Caco-2 (cell line): ENCODE results near the gene IRF1. TPM values are rescaled to one million over a fixed set of nuclear protein-coding genes. Genes with fewer than 3 reads are reported as not detected.

Experiments used
- BruUV-seq: library from RNA; stranded (reverse); fragments of 400-500 nt; replicated peaks from 2 replicates; lab custom pipeline; 2021; lab: Mats Ljungman, UMichigan
- CTCF ChIA-PET: fragments of 300-600 bp; sonication (Branson Sonifier 250); formaldehyde crosslinking; loops from one replicate; lab custom pipeline; 2022; ENCODE audit warnings: antibody characterized with exemption; lab: Charles Lee
- POLR2A ChIA-PET: fragments of 300-600 bp; sonication (Branson Sonifier 250); formaldehyde crosslinking; loops from one replicate; lab custom pipeline; 2022; ENCODE audit warnings: antibody characterized with exemption; lab: Charles Lee
- DNase-seq, 2 experiments: peaks; one replicate each; pipeline versions ENCODE4 v3.0.0 to v3.0.0-alpha.2; 2020 to 2022
- H3K27me3 ChIP-seq: replicated peaks from 2 replicates; pipeline ENCODE4 v1.6.0; 2011; ENCODE audit warnings: low read length; ENCODE audit not compliant: control insufficient read depth, insufficient read depth
- H3K36me3 ChIP-seq: 2 replicates; pipeline ENCODE4 v1.5.1; 2011; ENCODE audit warnings: low read length; ENCODE audit not compliant: control insufficient read depth, insufficient read depth
- H3K4me1 ChIP-seq: fragments of 250-450 bp; sonication (Bioruptor Pico); 2 replicates; pipeline ENCODE4 v1.5.1; 2020; ENCODE audit warnings: mild to moderate bottlenecking
- H3K4me3 ChIP-seq: 2 replicates; pipeline ENCODE4 v1.5.1; 2011; ENCODE audit warnings: low read depth, mild to moderate bottlenecking, control low read depth, low read length
- H3K9me3 ChIP-seq: fragments of 250-450 bp; sonication (Bioruptor Pico); 2 replicates; pipeline ENCODE4 v1.5.1; 2020; ENCODE audit warnings: mild to moderate bottlenecking, moderate library complexity
- H3K27ac Mint-ChIP-seq: one replicate; pipeline ENCODE4 v1.8.0; 2022; ENCODE audit warnings: mixed read lengths; ENCODE audit not compliant: unreplicated experiment
- H3K27me3 Mint-ChIP-seq: one replicate; pipeline ENCODE4 v1.8.0; 2022; ENCODE audit warnings: mixed read lengths; ENCODE audit not compliant: insufficient read depth, unreplicated experiment
- H3K36me3 Mint-ChIP-seq: one replicate; pipeline ENCODE4 v1.8.0; 2022; ENCODE audit warnings: mild to moderate bottlenecking, mixed read lengths; ENCODE audit not compliant: insufficient read depth, unreplicated experiment
- H3K4me1 Mint-ChIP-seq: one replicate; pipeline ENCODE4 v1.8.0; 2022; ENCODE audit warnings: low read depth, mixed read lengths; ENCODE audit not compliant: unreplicated experiment
- H3K4me3 Mint-ChIP-seq: one replicate; pipeline ENCODE4 v1.8.0; 2022; ENCODE audit warnings: mild to moderate bottlenecking, moderate library complexity, mixed read lengths; ENCODE audit not compliant: unreplicated experiment
- H3K9me3 Mint-ChIP-seq: one replicate; pipeline ENCODE4 v1.8.0; 2022; ENCODE audit warnings: mixed read lengths; ENCODE audit not compliant: unreplicated experiment
- CTCF ChIP-seq, 2 experiments: fragments of 200-600 bp in 1 of 2; IDR thresholded peaks; 1 replicate in 1 of 2; 2 replicates in 1 of 2; pipeline versions ENCODE4 v1.5.1 to v1.8.0; 2011 to 2022; ENCODE audit warnings: antibody characterized with exemption in 1 of 2, control low read depth in 1 of 2, inconsistent platforms in 1 of 2, low read depth in 1 of 2, low read length in 1 of 2, mild to moderate bottlenecking in 1 of 2, moderate library complexity in 1 of 2; ENCODE audit not compliant: insufficient read depth in 1 of 2, severe bottlenecking in 1 of 2, unreplicated experiment in 1 of 2
- intact Hi-C: fragments of 100-400 bp; cut with micrococcal nuclease; formaldehyde crosslinking; loops from one replicate; pipeline ENCODE4 v1.10.0; 2022; ENCODE audit not compliant: unreplicated experiment
- total RNA-seq: library from RNA; stranded (reverse); gene quantifications from 2 replicates; pipeline ENCODE4 v1.2.3, GENCODE V29; 2022

The IRF1 gene
- total RNA-seq, 1 experiment from 2014 or later = 16.8 TPM

- Histone ChIP-seq H3K36me3 (no peaks in the 10 kb centered on the region), H3K9me3 (no peaks in the 10 kb centered on the region), H3K4me3 (no peak overlapping the region), H3K27me3 (no peaks in the 10 kb centered on the region), H3K4me1 (peaks cover 22% of the 10 kb centered on the region)
- POLR2A ChIA-PET = no interaction called here
- no peak for TF ChIP-seq CTCF (IDR thresholded peaks at IDR 0.05; ENCODE audit: insufficient read depth in 1 of 2, low read depth in 1 of 2, low read length in 1 of 2, severe bottlenecking in 1 of 2, unreplicated experiment in 1 of 2)
- no TSS peak for BruUV-seq
- intact Hi-C loops = no loop called here
- Mint-ChIP-seq H3K9me3 (no peaks in the 10 kb centered on the region), H3K4me1 (peaks cover 30% of the 10 kb centered on the region), H3K27me3 (no peaks in the 10 kb centered on the region), H3K27ac (no peak overlapping the region), H3K36me3 (no peaks in the 10 kb centered on the region), H3K4me3 (no peak overlapping the region)
- CTCF ChIA-PET = no interaction called here
- no peak for DNase-seq
These were observed 55.9 kb downstream of the IRF1 start for GRCh38 chr5:132434416-132435286.

GRCh38 chr5:132433141-132433540 lies 57.4 kb downstream of the IRF1 start:
- Mint-ChIP-seq H3K4me1 (peaks cover 46% of the 10 kb centered on the region), H3K27me3 (no peaks in the 10 kb centered on the region), H3K27ac (no peak overlapping the region), H3K9me3 (no peaks in the 10 kb centered on the region), H3K4me3 (no peak overlapping the region), H3K36me3 (no peaks in the 10 kb centered on the region)
- H3K36me3 ChIP-seq = no peaks in the 10 kb centered on the region
- no peak for TF ChIP-seq CTCF (IDR thresholded peaks at IDR 0.05; ENCODE audit: insufficient read depth in 1 of 2, low read depth in 1 of 2, low read length in 1 of 2, severe bottlenecking in 1 of 2, unreplicated experiment in 1 of 2)
- intact Hi-C loops = no loop called here
- peaks cover 36% of the 10 kb centered on the region for H3K4me1 ChIP-seq
- no peaks in the 10 kb centered on the region for H3K9me3 ChIP-seq
- DNase-seq = no peak
- H3K27me3 ChIP-seq = no peaks in the 10 kb centered on the region
- no TSS peak for BruUV-seq
- POLR2A ChIA-PET = no interaction called here
- H3K4me3 ChIP-seq = no peak overlapping the region
- CTCF ChIA-PET = no interaction called here

- no peak overlapping the region for H3K27ac Mint-ChIP-seq
- no peak for DNase-seq
- TF ChIP-seq CTCF (IDR thresholded peaks at IDR 0.05; ENCODE audit: insufficient read depth in 1 of 2, low read depth in 1 of 2, low read length in 1 of 2, severe bottlenecking in 1 of 2, unreplicated experiment in 1 of 2) = no peak
- ChIA-PET CTCF (interaction anchor here (0.7 kb wide), 1 partner anchor 790 kb away, joined by 3 read pairs; no protein-coding TSS in a partner anchor), POLR2A (no interaction called here)
- Histone ChIP-seq H3K36me3 (no peaks in the 10 kb centered on the region), H3K27me3 (no peaks in the 10 kb centered on the region), H3K4me1 (peaks cover 46% of the 10 kb centered on the region), H3K9me3 (no peaks in the 10 kb centered on the region), H3K4me3 (no peak overlapping the region)
- no peak overlapping the region for H3K4me3 Mint-ChIP-seq
- no peaks in the 10 kb centered on the region for H3K36me3 Mint-ChIP-seq
- no peaks in the 10 kb centered on the region for H3K27me3 Mint-ChIP-seq
- no TSS peak for BruUV-seq
- H3K4me1 Mint-ChIP-seq = peaks cover 47% of the 10 kb centered on the region
- no peaks in the 10 kb centered on the region for H3K9me3 Mint-ChIP-seq
- intact Hi-C loops = no loop called here
These were observed 58.9 kb downstream of the IRF1 start for GRCh38 chr5:132431632-132432031.

Other genes with a start within 250 kb of the IRF1 start
- not detected in 2 replicates for gene PDLIM4, start 233.1 kb downstream of the IRF1 start, total RNA-seq
- 1.5 and 1.7 TPM in 2 replicates for gene SLC22A4, start 196.4 kb downstream of the IRF1 start, total RNA-seq
- 19.1 and 20.2 TPM in 2 replicates for gene SLC22A5, start 121.1 kb downstream of the IRF1 start, total RNA-seq
- gene IL5, start 52.7 kb upstream of the IRF1 start, total RNA-seq = not detected in 2 replicates
- 53.2 and 58.2 TPM in 2 replicates for gene RAD50, start 66.2 kb upstream of the IRF1 start, total RNA-seq
- gene IL13, start 167.4 kb upstream of the IRF1 start, total RNA-seq = not detected in 2 replicates
- gene IL4, start 183.2 kb upstream of the IRF1 start, total RNA-seq = not detected in 2 replicates
- gene KIF3A, start 246.8 kb upstream of the IRF1 start, total RNA-seq = 12.7 and 15.3 TPM in 2 replicates